Liver (tissue), 9 donors: ENCODE measurements around the gene DSCAML1. TPM values are rescaled to one million over a fixed set of nuclear protein-coding genes. Genes with fewer than 3 reads are reported as not detected.

ENCODE experiments used
- DNase-seq: peaks from one replicate; pipeline ENCODE4 v3.0.0-alpha.2; 2017; ENCODE audit warnings: low spot score
- H3K27ac ChIP-seq, 2 donors: one replicate each; pipeline ENCODE4 v1.7.0; 2013; ENCODE audit warnings: inconsistent platforms in 2 of 2, low read length in 2 of 2, control low read depth in 1 of 2, low read depth in 1 of 2, mild to moderate bottlenecking in 1 of 2
- H3K27me3 ChIP-seq, 4 donors: one replicate each; pipeline versions ENCODE4 v1.6.1 to v1.7.0; 2013; ENCODE audit warnings: low read length in 3 of 4, inconsistent platforms in 1 of 4, mild to moderate bottlenecking in 1 of 4, moderate library complexity in 1 of 4; ENCODE audit not compliant: control insufficient read depth in 4 of 4, insufficient read depth in 4 of 4
- H3K36me3 ChIP-seq, 4 donors: one replicate each; pipeline versions ENCODE4 v1.6.1 to v1.7.0; 2013; ENCODE audit warnings: low read length in 3 of 4, mild to moderate bottlenecking in 3 of 4, low read depth in 1 of 4, moderate library complexity in 1 of 4; ENCODE audit not compliant: control insufficient read depth in 4 of 4, insufficient read depth in 3 of 4
- H3K4me1 ChIP-seq, 4 donors: one replicate each; pipeline versions ENCODE4 v1.6.1 to v1.7.0; 2013; ENCODE audit warnings: low read length in 3 of 4, mild to moderate bottlenecking in 3 of 4, moderate library complexity in 1 of 4; ENCODE audit not compliant: control insufficient read depth in 4 of 4, insufficient read depth in 4 of 4
- H3K4me3 ChIP-seq, 3 donors: one replicate each; pipeline versions ENCODE4 v1.6.1 to v1.7.0; 2013; ENCODE audit warnings: low read length in 3 of 3, control low read depth in 1 of 3, low read depth in 1 of 3, mild to moderate bottlenecking in 1 of 3
- H3K9ac ChIP-seq, 2 donors: one replicate each; pipeline ENCODE4 v1.7.0; 2013; ENCODE audit warnings: low read length in 2 of 2, mild to moderate bottlenecking in 2 of 2, moderate library complexity in 2 of 2, control low read depth in 1 of 2, low read depth in 1 of 2
- H3K9me3 ChIP-seq, 4 donors: one replicate each; pipeline versions ENCODE4 v1.6.1 to v1.7.0; 2013; ENCODE audit warnings: low read length in 3 of 4; ENCODE audit not compliant: control insufficient read depth in 4 of 4
- ATF3 ChIP-seq: IDR thresholded peaks from 2 replicates; pipeline ENCODE4 v1.6.1; 2016; ENCODE audit warnings: antibody characterized with exemption
- CTCF ChIP-seq: fragments of 150-350 bp; IDR thresholded peaks from 2 replicates; pipeline ENCODE4 v1.5.1; 2017; ENCODE audit warnings: improper control_type of control experiment, low read depth, low read length; ENCODE audit not compliant: missing input control
- FOXA1 ChIP-seq: IDR thresholded peaks from 2 replicates; pipeline ENCODE4 v1.6.1; 2016; ENCODE audit warnings: antibody characterized with exemption
- FOXA2 ChIP-seq: IDR thresholded peaks from 2 replicates; pipeline ENCODE4 v1.6.1; 2016; ENCODE audit warnings: antibody characterized with exemption
- GABPA ChIP-seq, 2 donors: IDR thresholded peaks in 1 of 2; conservative IDR thresholded peaks in 1 of 2; 2 replicates each; pipeline ENCODE4 v1.6.1; 2016; ENCODE audit warnings: antibody characterized with exemption in 2 of 2, mild to moderate bottlenecking in 1 of 2, moderate library complexity in 1 of 2
- HNF4A ChIP-seq, 2 donors: conservative IDR thresholded peaks; 2 replicates each; pipeline ENCODE4 v1.6.1; 2016; ENCODE audit warnings: antibody characterized with exemption in 2 of 2, mild to moderate bottlenecking in 2 of 2
- HNF4G ChIP-seq: IDR thresholded peaks from 2 replicates; pipeline ENCODE4 v1.6.1; 2016; ENCODE audit warnings: antibody characterized with exemption
- JUND ChIP-seq, 2 donors: IDR thresholded peaks; 2 replicates each; pipeline ENCODE4 v1.6.1; 2016; ENCODE audit warnings: antibody characterized with exemption in 2 of 2
- MAX ChIP-seq: IDR thresholded peaks from 2 replicates; pipeline ENCODE4 v1.6.1; 2016; ENCODE audit warnings: antibody characterized with exemption
- NR2F2 ChIP-seq: IDR thresholded peaks from 2 replicates; pipeline ENCODE4 v1.6.1; 2016; ENCODE audit warnings: antibody characterized with exemption
- RAD21 ChIP-seq, 2 donors: IDR thresholded peaks; 2 replicates each; pipeline ENCODE4 v1.6.1; 2016; ENCODE audit warnings: antibody characterized with exemption in 2 of 2, mild to moderate bottlenecking in 2 of 2
- REST ChIP-seq: IDR thresholded peaks from 2 replicates; pipeline ENCODE4 v1.6.1; 2016; ENCODE audit warnings: antibody characterized with exemption, mild to moderate bottlenecking
- RXRA ChIP-seq, 2 donors: IDR thresholded peaks; 2 replicates each; pipeline ENCODE4 v1.6.1; 2017 to 2018; ENCODE audit warnings: antibody characterized with exemption in 2 of 2, mild to moderate bottlenecking in 1 of 2
- SP1 ChIP-seq: IDR thresholded peaks from 2 replicates; pipeline ENCODE4 v1.6.1; 2018; ENCODE audit warnings: antibody characterized with exemption, mild to moderate bottlenecking
- YY1 ChIP-seq: IDR thresholded peaks from 2 replicates; pipeline ENCODE4 v1.6.1; 2016; ENCODE audit warnings: antibody characterized with exemption, mild to moderate bottlenecking
- ZBTB33 ChIP-seq: IDR thresholded peaks from 2 replicates; pipeline ENCODE4 v1.6.1; 2016; ENCODE audit warnings: antibody characterized with exemption
- WGBS: extraction: QIAGEN DNeasy Blood & Tissue Kit; methylation state at CpG from one replicate; pipeline ENCODE4 v1.1.7; 2013; 5-methylcytosine and 5-hydroxymethylcytosine counted together
- polyA plus RNA-seq, 2 donors: library from polyadenylated mRNA; stranded (reverse) in 1 of 2; unstranded in 1 of 2; fragments of 200-250 nt in 1 of 2; fragments of >200 nt in 1 of 2; fragmentation: Nextera tagmentation in 1 of 2; extraction: Ambion mirVana in 1 of 2; gene quantifications; one replicate each; pipeline versions ENCODE4 v1.2.1 to v1.2.3, GENCODE V29; 2013 to 2015
- total RNA-seq, 2 donors: library from RNA; depleted of rRNA; stranded (reverse); fragments of >200 nt; gene quantifications; one replicate each; pipeline ENCODE4 v1.2.3, GENCODE V29; 2014
- donor health status: healthy.
- donor health status: healthy.
- donor health status: healthy.
- donor health status: healthy.
- donor health status: healthy.

Gene DSCAML1
- total and polyA plus RNA-seq, 4 donors = 0.07 to 0.42 (median 0.20) TPM

- TF ChIP-seq GABPA (IDR thresholded peaks at IDR 0.05 in 1 of 2, conservative IDR thresholded peaks at IDR 0.05 in 1 of 2) (no peak), FOXA2 (no peak), RAD21 (IDR thresholded peaks at IDR 0.05) (no peak), JUND (IDR thresholded peaks at IDR 0.05) (no peak), YY1 (no peak), HNF4G (no peak), CTCF (no peak), HNF4A (conservative IDR thresholded peaks at IDR 0.05) (no peak), NR2F2 (no peak), SP1 (no peak), ZBTB33 (no peak), REST (no peak), ATF3 (no peak), FOXA1 (no peak), MAX (no peak), RXRA (IDR thresholded peaks at IDR 0.05) (no peak)
- Histone ChIP-seq H3K27me3 (no peaks in the 10 kb centered on the region), H3K27ac (no peak overlapping the region), H3K9ac (no peak overlapping the region), H3K4me1 (no peaks in the 10 kb centered on the region), H3K4me3 (no peak overlapping the region), H3K9me3 (no peaks in the 10 kb centered on the region), H3K36me3 (no peaks in the 10 kb centered on the region)
- WGBS = 78% methylated on average over 17 of the region's 17 CpGs
- DNase-seq = no peak
These were observed 352.0 kb downstream of the DSCAML1 start for GRCh38 chr11:117444711-117445658.
